GM12878 (cell line): ENCODE results near the gene HDAC9. TPM values are rescaled to one million over a fixed set of nuclear protein-coding genes. Genes with fewer than 3 reads are reported as not detected.

ENCODE experiments used
- ATAC-seq: fragments of 200-7000 bp; cut with Tn5 transposase; 3 replicates; pipeline ENCODE4 v1.9.1; 2020; ENCODE audit warnings: mild to moderate bottlenecking, moderate library complexity
- BruUV-seq: library from RNA; stranded (reverse); fragments of 400-500 nt; replicated peaks from 2 replicates; lab custom pipeline; 2021; lab: Mats Ljungman, UMichigan
- CTCF ChIA-PET: fragments of 300-600 bp; sonication (Branson Sonifier 250); formaldehyde crosslinking; extraction: SDS; loops from one replicate; lab custom pipeline; 2021; ENCODE audit warnings: inconsistent platforms; lab: Yijun Ruan, JAX
- POLR2A ChIA-PET: fragments of 350-600 bp; formaldehyde crosslinking; extraction: SDS; loops from one replicate; lab custom pipeline; 2021; ENCODE audit warnings: inconsistent platforms; lab: Charles Lee
- RAD21 ChIA-PET: fragments of 300-600 bp; sonication (Branson Sonifier 250); formaldehyde crosslinking; loops from one replicate; lab custom pipeline; 2023; ENCODE audit warnings: antibody characterized with exemption; ENCODE audit not compliant: unreplicated experiment; lab: Charles Lee
- SMC1A ChIA-PET: fragments of 300-600 bp; sonication (Branson Sonifier 250); formaldehyde crosslinking; loops from one replicate; lab custom pipeline; 2023; ENCODE audit not compliant: unreplicated experiment, uncharacterized antibody; lab: Charles Lee
- DNase-seq: peaks from one replicate; pipeline ENCODE4 v3.0.0-alpha.2; 2011; ENCODE audit warnings: low read depth, low spot score
- FAIRE-seq: peaks from 3 replicates; lab custom pipeline; 2011; peaks lifted over from hg19 to GRCh38; lab: Jason Lieb, UNC
- H2AFZ ChIP-seq: 2 replicates; pipeline ENCODE4 v1.6.0; 2011; ENCODE audit warnings: low read depth, low read length, control low read depth; ENCODE audit not compliant: control insufficient read depth
- H3K27ac ChIP-seq: 2 replicates; pipeline ENCODE4 v1.5.1; 2011; ENCODE audit warnings: control low read depth; ENCODE audit not compliant: control insufficient read depth, insufficient read depth
- H3K27me3 ChIP-seq, 2 experiments: replicated peaks in 1 of 2; 2 replicates each; pipeline versions ENCODE4 v1.6.0 to v1.6.1; 2011; ENCODE audit warnings: low read length in 1 of 2; ENCODE audit not compliant: control insufficient read depth in 2 of 2, insufficient read depth in 2 of 2
- H3K36me3 ChIP-seq, 2 experiments: 2 replicates each; pipeline ENCODE4 v1.5.1; 2011; ENCODE audit warnings: low read length in 1 of 2; ENCODE audit not compliant: control insufficient read depth in 2 of 2, insufficient read depth in 2 of 2
- H3K4me1 ChIP-seq: 2 replicates; pipeline ENCODE4 v1.6.1; 2011; ENCODE audit warnings: mild to moderate bottlenecking, low read length, moderate library complexity, mixed read lengths; ENCODE audit not compliant: control insufficient read depth, insufficient read depth
- H3K4me2 ChIP-seq: 2 replicates; pipeline ENCODE4 v1.6.0; 2011; ENCODE audit warnings: control low read depth; ENCODE audit not compliant: control insufficient read depth, insufficient read depth
- H3K4me3 ChIP-seq: fragments of 200-600 bp; sonication (generic); 2 replicates; pipeline ENCODE4 v1.5.1; 2016
- H3K79me2 ChIP-seq: 2 replicates; pipeline ENCODE4 v1.6.0; 2011; ENCODE audit warnings: low read length; ENCODE audit not compliant: control insufficient read depth, insufficient read depth
- H3K9ac ChIP-seq: 2 replicates; pipeline ENCODE4 v1.8.0; 2011; ENCODE audit warnings: low read length, control low read depth, mixed read lengths; ENCODE audit not compliant: control insufficient read depth, insufficient read depth
- H3K9me3 ChIP-seq: replicated peaks from 3 replicates; pipeline ENCODE4 v1.5.1; 2011; ENCODE audit warnings: mild to moderate bottlenecking, low read length; ENCODE audit not compliant: control insufficient read depth, insufficient read depth
- H4K20me1 ChIP-seq: 2 replicates; pipeline ENCODE4 v1.6.0; 2011; ENCODE audit not compliant: control insufficient read depth, insufficient read depth
- ATF3 ChIP-seq: IDR thresholded peaks from 2 replicates; pipeline ENCODE4 v1.6.1; 2011; ENCODE audit warnings: low read depth, mild to moderate bottlenecking, low read length, moderate library complexity, borderline replicate concordance; ENCODE audit errors: extremely low read depth
- CTCF ChIP-seq, 3 experiments: IDR thresholded peaks in 2 of 3; conservative IDR thresholded peaks in 1 of 3; 2 replicates each; pipeline ENCODE4 v1.5.1; 2011; ENCODE audit warnings: low read depth in 3 of 3, low read length in 3 of 3, mild to moderate bottlenecking in 3 of 3, control low read depth in 2 of 3, moderate library complexity in 2 of 3, inconsistent platforms in 1 of 3, mixed read lengths in 1 of 3; ENCODE audit not compliant: control insufficient read depth in 2 of 3, insufficient read depth in 1 of 3; ENCODE audit errors: extremely low read depth in 1 of 3
- HSF1 ChIP-seq: fragments of 150-350 bp; IDR thresholded peaks from 2 replicates; pipeline ENCODE4 v1.6.1; 2014; ENCODE audit warnings: mild to moderate bottlenecking, low read depth, low read length
- IKZF2 ChIP-seq, 2 experiments: fragments of 450-650 bp; IDR thresholded peaks; 2 replicates each; pipeline ENCODE4 v1.6.1; 2017; ENCODE audit warnings: mild to moderate bottlenecking in 2 of 2, moderate library complexity in 2 of 2
- MYB ChIP-seq: fragments of 150-350 bp; IDR thresholded peaks from 2 replicates; pipeline ENCODE4 v1.6.1; 2014; ENCODE audit warnings: mild to moderate bottlenecking, low read depth, low read length, borderline replicate concordance
- NFIC ChIP-seq: IDR thresholded peaks from 2 replicates; pipeline ENCODE4 v1.6.1; 2012; ENCODE audit warnings: low read depth, mild to moderate bottlenecking, inconsistent platforms, low read length, moderate library complexity
- POLR2AphosphoS5 ChIP-seq: IDR thresholded peaks from 2 replicates; pipeline ENCODE4 v1.6.1; 2011; ENCODE audit warnings: mild to moderate bottlenecking, low read length, inconsistent platforms
- SMC3 ChIP-seq: IDR thresholded peaks from 2 replicates; pipeline ENCODE4 v1.6.1; 2011; ENCODE audit warnings: low read length, improper control_type of control experiment, borderline replicate concordance
- YBX1 ChIP-seq: fragments of 450-650 bp; IDR thresholded peaks from 2 replicates; pipeline ENCODE4 v1.6.1; 2016; ENCODE audit warnings: antibody characterized with exemption
- WGBS: methylation state at CpG from one replicate; pipeline ENCODE4 v1.1.6; 2016; ENCODE audit warnings: low lambda C conversion rate; ENCODE audit not compliant: insufficient replicate concordance, insufficient coverage; ENCODE audit errors: missing lambda C conversion rate; 5-methylcytosine and 5-hydroxymethylcytosine counted together
- in situ Hi-C: fragments of 300-500 bp; cut with MboI; formaldehyde crosslinking; loops from 9 replicates; pipeline ENCODE4 v1.14.3; 2018; ENCODE audit warnings: mixed read lengths
- intact Hi-C: fragments of 100-400 bp; cut with micrococcal nuclease; formaldehyde crosslinking; loops from one replicate; pipeline ENCODE4 v1.14.2; 2022; ENCODE audit not compliant: unreplicated experiment
- polyA plus RNA-seq, 11 experiments: library from polyadenylated mRNA; depleted of rRNA in 4 of 11; unstranded in 6 of 11; stranded (reverse) in 5 of 11; fragments of >200 nt; fragmentation: Nextera tagmentation in 4 of 11; fragmentation: Illumina TruSeq in 1 of 11; extraction: Ambion mirVana in 4 of 11; extraction: Trizol in 1 of 11; gene quantifications; 1 replicate in 1 of 11; 2 replicates in 10 of 11; pipeline versions ENCODE4 v1.2.1 to v1.2.3, GENCODE V29; 2011 to 2016; ENCODE audit warnings: inconsistent platforms in 2 of 11, missing spikeins in 2 of 11, low read depth in 1 of 11
- total RNA-seq, 4 experiments: library from RNA; depleted of rRNA in 3 of 4; stranded (reverse); fragments of >200 nt in 3 of 4; fragmentation: Illumina TruSeq in 1 of 4; extraction: Trizol in 1 of 4; gene quantifications; 2 replicates each; pipeline versions ENCODE4 v1.2.1 to v1.2.3, GENCODE V29; 2013 to 2021

HDAC9 gene
- total and polyA plus RNA-seq, 10 of the 15 experiments (the other 5 are each of a cell fraction or from before 2014, with no cell fraction given), result 0.73 to 12.8 (median 0.92) TPM

- ChIA-PET POLR2A (interaction anchor here (0.6 kb wide), 2 partner anchors 61 to 99 kb away, joined by 5 to 6 read pairs; no protein-coding TSS in a partner anchor), SMC1A (no interaction called here), CTCF (no interaction called here), RAD21 (no interaction called here)
- Histone ChIP-seq H2AFZ (no peak overlapping the region), H4K20me1 (no peaks in the 10 kb centered on the region), H3K4me2 (no peak overlapping the region), H3K27ac (no peak overlapping the region), H3K27me3 (no peaks in the 10 kb centered on the region), H3K4me1 (no peaks in the 10 kb centered on the region), H3K4me3 (no peak overlapping the region), H3K9me3 (no peaks in the 10 kb centered on the region), H3K36me3 (no peaks in the 10 kb centered on the region), H3K79me2 (no peaks in the 10 kb centered on the region), H3K9ac (no peak overlapping the region)
- TF ChIP-seq POLR2AphosphoS5, result no peak
- no peak for TF ChIP-seq IKZF2 (IDR thresholded peaks at IDR 0.05)
- no peak for ATAC-seq
- DNase-seq, result no peak
- no TSS peak for BruUV-seq
- no peak for FAIRE-seq
- intact Hi-C loops (no loop called here), in situ Hi-C loops (no loop called here)
- WGBS, result 96% methylated on average over 1 of the region's 1 CpG
Measured at GRCh38 chr7:18540396-18540795, 44.8 kb downstream of the HDAC9 start.

- 81% methylated on average over 4 of the region's 4 CpGs for WGBS
- Histone ChIP-seq H4K20me1 (no peaks in the 10 kb centered on the region), H3K4me2 (no peak overlapping the region), H3K9me3 (no peaks in the 10 kb centered on the region), H3K27me3 (no peaks in the 10 kb centered on the region), H3K27ac (no peak overlapping the region), H3K79me2 (no peaks in the 10 kb centered on the region), H3K4me1 (no peaks in the 10 kb centered on the region), H2AFZ (no peak overlapping the region), H3K36me3 (no peaks in the 10 kb centered on the region), H3K4me3 (no peak overlapping the region), H3K9ac (no peak overlapping the region)
- intact Hi-C loops, result no loop called here
- FAIRE-seq (no peak), DNase-seq (no peak), ATAC-seq (no peak)
- TF ChIP-seq SMC3 (no peak), YBX1 (no peak), HSF1 (no peak), NFIC (no peak), CTCF (IDR thresholded peaks at IDR 0.05 in 2 of 3, conservative IDR thresholded peaks at IDR 0.05 in 1 of 3; ENCODE audit: control insufficient read depth in 2 of 3, extremely low read depth in 1 of 3, insufficient read depth in 1 of 3, low read depth in 3 of 3, low read length in 3 of 3) (no peak), MYB (no peak), ATF3 (no peak)
- ChIA-PET RAD21 (no interaction called here), POLR2A (interaction anchor here (0.6 kb wide), 2 partner anchors 62 to 98 kb away, joined by 5 to 6 read pairs; no protein-coding TSS in a partner anchor), CTCF (interaction anchor here (1.2 kb wide), 1 partner anchor 189 kb away, joined by 3 read pairs; no protein-coding TSS in a partner anchor), SMC1A (no interaction called here)
- in situ Hi-C loops, result no loop called here
- BruUV-seq, result no TSS peak
Measured at GRCh38 chr7:18541181-18541870, 45.8 kb downstream of the HDAC9 start.
